T-cell (primary cell): ENCODE data around the gene IDH1. TPM values are rescaled to one million over a fixed set of nuclear protein-coding genes. Genes with fewer than 3 reads are reported as not detected.
A peak's percentile ranks its signal among the peaks of the same experiment; 100 is the strongest.

ENCODE experiments used
- ATAC-seq, 4 experiments: fragments of 200-7000 bp in 3 of 4; fragments of 150-1000 bp in 1 of 4; cut with Tn5 transposase; replicated peaks in 1 of 4; 1 replicate in 3 of 4; 2 replicates in 1 of 4; pipeline ENCODE4 v1.10.0; 2021; ENCODE audit warnings: moderate library complexity in 3 of 4, mild to moderate bottlenecking in 2 of 4, moderate number of reproducible peaks in 1 of 4
- CTCF ChIA-PET, 2 donors: fragments of 300-600 bp; sonication (Branson Sonifier 250); formaldehyde crosslinking; loops; one replicate each; lab custom pipeline; 2022; ENCODE audit warnings: antibody characterized with exemption in 2 of 2; lab: Charles Lee
- POLR2A ChIA-PET, 2 donors: fragments of 300-600 bp; sonication (Branson Sonifier 250); formaldehyde crosslinking; loops; one replicate each; lab custom pipeline; 2022; ENCODE audit warnings: antibody characterized with exemption in 2 of 2; lab: Charles Lee
- DNase-seq, 35 experiments: peaks; one replicate each; pipeline versions ENCODE4 v3.0.0 to v3.0.0-alpha.2; 2013 to 2023
- H3K27ac ChIP-seq: one replicate; pipeline ENCODE4 v1.5.1; 2013; ENCODE audit warnings: low read length
- H3K27me3 ChIP-seq, 2 experiments: replicated peaks in 1 of 2; 1 replicate in 1 of 2; 2 replicates in 1 of 2; pipeline versions ENCODE4 v1.6.1 to v1.7.0; 2013; ENCODE audit warnings: low read length in 1 of 2, mixed read lengths in 1 of 2; ENCODE audit not compliant: control insufficient read depth in 2 of 2, insufficient read depth in 2 of 2; ENCODE audit errors: extremely low read depth in 1 of 2
- H3K36me3 ChIP-seq, 2 donors: 1 replicate in 1 of 2; 2 replicates in 1 of 2; pipeline versions ENCODE4 v1.6.1 to v1.7.0; 2013; ENCODE audit warnings: low read length in 1 of 2; ENCODE audit not compliant: control insufficient read depth in 2 of 2, insufficient read depth in 1 of 2; ENCODE audit errors: extremely low read depth in 1 of 2
- H3K4me1 ChIP-seq, 2 experiments: 1 replicate in 1 of 2; 2 replicates in 1 of 2; pipeline versions ENCODE4 v1.6.1 to v1.7.0; 2013; ENCODE audit warnings: low read length in 2 of 2, mixed read lengths in 1 of 2; ENCODE audit not compliant: insufficient read depth in 2 of 2, control insufficient read depth in 1 of 2; ENCODE audit errors: extremely low read depth in 1 of 2
- H3K4me3 ChIP-seq, 2 donors: 1 replicate in 1 of 2; 2 replicates in 1 of 2; pipeline versions ENCODE4 v1.5.1 to v1.7.0; 2013; ENCODE audit warnings: mild to moderate bottlenecking in 2 of 2, low read length in 1 of 2, moderate library complexity in 1 of 2; ENCODE audit not compliant: control insufficient read depth in 1 of 2; ENCODE audit errors: extremely low read depth in 1 of 2
- H3K9me3 ChIP-seq: 2 replicates; pipeline ENCODE4 v1.7.0; 2013
- H3K27ac Mint-ChIP-seq, 2 donors: one replicate each; pipeline ENCODE4 v1.8.0; 2020 to 2021; ENCODE audit warnings: mild to moderate bottlenecking in 2 of 2, mixed read lengths in 2 of 2
- H3K27me3 Mint-ChIP-seq, 2 donors: one replicate each; pipeline ENCODE4 v1.8.0; 2021 to 2022; ENCODE audit warnings: mixed read lengths in 2 of 2
- H3K36me3 Mint-ChIP-seq: one replicate; pipeline ENCODE4 v1.8.0; 2021; ENCODE audit warnings: mixed read lengths
- H3K4me1 Mint-ChIP-seq, 3 donors: one replicate each; pipeline ENCODE4 v1.8.0; 2020 to 2022; ENCODE audit warnings: mixed read lengths in 3 of 3, mild to moderate bottlenecking in 1 of 3
- H3K4me3 Mint-ChIP-seq, 3 donors: one replicate each; pipeline ENCODE4 v1.8.0; 2020 to 2022; ENCODE audit warnings: mild to moderate bottlenecking in 3 of 3, mixed read lengths in 3 of 3, moderate library complexity in 3 of 3
- H3K9me3 Mint-ChIP-seq, 3 donors: one replicate each; pipeline ENCODE4 v1.8.0; 2020 to 2022; ENCODE audit warnings: mixed read lengths in 3 of 3
- WGBS: methylation state at CpG from one replicate; pipeline ENCODE4 v1.1.5; 2013; ENCODE audit warnings: missing lambda C conversion rate; ENCODE audit not compliant: insufficient coverage; 5-methylcytosine and 5-hydroxymethylcytosine counted together
- total RNA-seq, 35 experiments: library from RNA in 6 of 35; stranded (reverse) in 6 of 35; fragments of 120-200 nt in 1 of 35; gene quantifications; one replicate each; pipeline versions ENCODE4 v1.2.1 to v1.2.4 and lab custom pipeline; 2013 to 2026

IDH1 gene
- total RNA-seq (10 to 100 TPM in 3 of 5 donors, 1 to 10 TPM in 2; 5.1 to 22.9 (median 22.2) TPM), total RNA-seq (lab: John Stamatoyannopoulos, UW) (1.2 to 42.7 (median 12.9) reads per million in 29 experiments)
- total RNA-seq (2013), result 14.3 TPM

DNA sequence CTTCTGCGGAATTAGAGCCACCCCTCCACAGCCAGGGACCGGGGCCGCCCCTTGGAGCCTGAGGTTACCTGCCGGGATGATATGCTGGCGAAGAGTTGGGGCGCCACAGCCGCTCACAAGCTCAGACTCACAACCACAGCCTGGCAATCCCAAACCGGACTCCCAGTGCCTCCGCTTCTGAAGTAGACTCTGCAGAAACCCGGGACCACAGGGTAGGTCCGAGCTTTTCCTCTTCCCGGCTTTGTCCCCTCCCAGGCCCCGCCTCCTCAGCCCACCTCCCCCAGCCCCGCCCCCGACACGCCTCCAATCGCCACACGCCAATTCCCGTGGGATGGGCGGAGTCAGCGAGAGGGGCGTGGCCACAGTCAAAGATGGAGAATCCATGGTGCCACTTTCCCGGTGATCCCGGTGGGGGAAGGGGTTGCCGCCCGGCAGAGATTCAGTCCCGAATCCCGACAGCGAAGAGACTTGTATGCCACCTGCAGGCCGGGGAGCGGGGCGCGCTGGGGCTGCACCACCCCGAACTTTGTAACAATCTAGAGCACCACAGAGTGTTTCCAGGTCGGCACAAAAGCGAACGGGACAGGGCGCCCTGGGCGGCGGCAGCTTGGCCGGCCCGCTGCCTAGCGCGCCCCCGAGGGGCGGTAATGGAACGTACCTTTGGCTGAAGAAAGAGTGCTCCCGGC is at the start of gene IDH1:
TSS of gene IDH1 (minus strand) at position 201 of the 686 bp plus-strand sequence. CDS start 3,520 bp downstream, outside the sequence.
- WGBS, result under 1% methylated on average over 43 of the region's 48 CpGs
- H3K27ac Mint-ChIP-seq, result peak within 1 kb of the TSS; percentile 76 to 81
- peak within 1 kb of the TSS; percentile 97 to 98 (median 97) for H3K4me3 Mint-ChIP-seq
- ChIA-PET POLR2A (interaction anchor here (0.7 to 1.4 kb wide), 3 partner anchors 12 to 1916 kb away, joined by 3 to 6 read pairs (median 5); no protein-coding TSS in a partner anchor), CTCF (interaction anchor here (1.1 to 5.6 kb wide), 5 partner anchors 12 to 80 kb away, joined by 3 to 53 read pairs (median 6); partner anchors contain the start of gene PIKFYVE (in 1 of the 2))
- H3K36me3 Mint-ChIP-seq, result peaks cover 13% of the 10 kb centered on the region
- H3K27me3 ChIP-seq, result no peaks in the 10 kb centered on the region
- peaks cover 3 to 19% of the 10 kb centered on the region in 2 donors for H3K36me3 ChIP-seq
- H3K4me3 ChIP-seq, result peak within 1 kb of the TSS; percentile 87 to 91
- DNase-seq (peak; percentile 65 to 97 (median 87)), ATAC-seq (peak; percentile 80 to 88 (median 84))
- H3K4me1 ChIP-seq, result peaks cover 0 to 20% of the 10 kb centered on the region in 2 experiments
- no peaks in the 10 kb centered on the region for H3K9me3 Mint-ChIP-seq
- no peaks in the 10 kb centered on the region for H3K9me3 ChIP-seq
- H3K4me1 Mint-ChIP-seq, result peaks cover 27 to 31% (median 31%) of the 10 kb centered on the region in 3 donors
- no peaks in the 10 kb centered on the region for H3K27me3 Mint-ChIP-seq
- H3K27ac ChIP-seq, result peak within 1 kb of the TSS; percentile 30

DNA sequence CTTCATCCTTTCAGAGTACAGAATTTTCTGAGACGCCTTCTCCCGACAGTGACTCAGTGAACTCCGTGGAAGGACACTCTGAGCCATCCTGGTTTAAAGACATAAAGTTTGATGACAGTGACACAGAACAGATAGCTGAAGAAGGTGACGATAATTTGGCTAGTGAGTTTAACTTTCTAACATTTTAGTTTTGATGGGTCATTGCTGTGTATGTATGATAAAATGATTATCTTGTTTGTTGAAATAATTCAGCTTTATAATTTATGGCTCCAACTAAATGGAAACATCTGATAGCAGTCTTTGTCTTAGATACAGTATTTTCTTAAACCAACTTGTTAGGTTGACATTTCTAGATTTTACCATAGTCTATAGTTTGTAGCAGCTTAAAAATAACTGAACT is 49.3 kb upstream of the IDH1 start:
- POLR2A ChIA-PET, result no interaction called here
- peaks cover 10 to 59% of the 10 kb centered on the region in 2 donors for H3K36me3 ChIP-seq

DNA sequence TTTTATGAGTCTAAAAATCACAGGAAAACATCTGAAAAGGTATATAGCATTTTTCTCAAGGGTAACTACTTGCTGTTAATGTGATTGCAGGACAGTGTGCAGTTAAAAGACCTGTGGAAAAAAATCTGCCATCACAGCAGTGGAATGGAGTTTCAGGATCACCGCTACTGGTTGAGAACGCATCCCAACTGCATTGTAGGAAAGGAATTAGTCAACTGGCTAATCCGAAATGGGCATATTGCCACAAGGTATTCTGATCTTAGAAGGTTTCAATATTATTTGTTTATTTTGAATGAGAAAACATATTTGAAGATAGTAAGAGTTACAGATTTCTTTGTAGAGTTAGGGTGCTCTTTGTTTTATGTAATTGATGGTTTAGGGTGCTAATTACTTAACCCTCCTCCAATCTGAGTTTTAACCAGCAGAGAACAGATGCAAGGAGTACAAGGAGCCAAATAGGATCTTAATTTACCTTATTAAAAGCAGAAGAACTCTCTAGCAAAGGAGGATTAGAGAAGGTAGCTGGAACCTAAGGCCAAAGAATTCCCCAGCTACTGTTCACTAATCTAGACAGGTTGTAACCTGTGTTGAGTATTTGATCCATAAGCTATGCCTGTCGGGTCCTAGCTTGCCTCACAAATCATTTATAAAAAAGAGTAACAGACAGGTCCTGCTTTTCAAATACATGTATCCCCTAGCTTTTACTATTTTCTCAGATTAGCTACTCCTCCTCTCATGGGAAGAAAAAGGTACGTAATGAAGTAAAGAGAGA is 46.2 kb upstream of the IDH1 start:
- no peak for DNase-seq
- no peak overlapping the region for H3K27ac ChIP-seq
- WGBS, result 100% methylated on average over 2 of the region's 5 CpGs
- Mint-ChIP-seq H3K27me3 (no peaks in the 10 kb centered on the region), H3K4me1 (peaks cover 6 to 10% (median 6%) of the 10 kb centered on the region in 3 donors), H3K27ac (no peak overlapping the region), H3K9me3 (no peaks in the 10 kb centered on the region), H3K4me3 (no peak overlapping the region), H3K36me3 (peaks cover 56% of the 10 kb centered on the region)
- no peaks in the 10 kb centered on the region for H3K27me3 ChIP-seq
- POLR2A ChIA-PET, result interaction anchor here in 1 of 2 donors (0.5 kb wide), 1 partner anchor 236 kb away, joined by 3 read pairs; no protein-coding TSS in a partner anchor
- H3K36me3 ChIP-seq, result peaks cover 10 to 71% of the 10 kb centered on the region in 2 donors
- H3K4me1 ChIP-seq, result no peaks in the 10 kb centered on the region
- CTCF ChIA-PET, result no interaction called here
- no peak overlapping the region for H3K4me3 ChIP-seq
- H3K9me3 ChIP-seq, result no peaks in the 10 kb centered on the region
- no peak for ATAC-seq

More for the DNA sequence above, 49.3 kb upstream of the IDH1 start:
- no peaks in the 10 kb centered on the region for H3K4me1 Mint-ChIP-seq
- Histone ChIP-seq H3K9me3 (no peaks in the 10 kb centered on the region), H3K4me1 (no peaks in the 10 kb centered on the region), H3K27me3 (no peaks in the 10 kb centered on the region), H3K27ac (no peak overlapping the region), H3K4me3 (no peak overlapping the region)
- H3K27ac Mint-ChIP-seq, result no peak overlapping the region
- ATAC-seq (no peak), DNase-seq (no peak)
- H3K27me3 Mint-ChIP-seq, result no peaks in the 10 kb centered on the region
- no peak overlapping the region for H3K4me3 Mint-ChIP-seq
- peaks cover 64% of the 10 kb centered on the region for H3K36me3 Mint-ChIP-seq
- CTCF ChIA-PET, result no interaction called here
- H3K9me3 Mint-ChIP-seq, result no peaks in the 10 kb centered on the region
- WGBS, result no CpG with 5 or more reads among the region's 4 CpGs

DNA sequence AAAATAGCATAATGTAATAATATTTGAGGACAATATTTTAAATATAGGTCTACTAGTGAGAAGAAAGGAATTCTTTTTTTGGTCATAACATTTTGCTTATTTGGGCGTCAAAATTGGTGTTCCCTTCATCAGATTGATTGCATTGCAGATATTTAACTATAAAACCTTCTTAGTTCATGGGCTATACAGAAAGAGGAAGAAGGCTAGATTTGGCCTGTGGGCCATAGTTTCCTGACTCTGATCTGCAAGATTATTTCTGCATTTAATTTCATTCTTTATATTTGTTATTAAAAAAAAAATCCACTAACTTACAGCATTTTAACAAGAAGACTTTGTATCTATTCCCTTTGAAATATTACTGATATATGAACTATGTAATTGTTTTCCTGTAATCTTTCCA is 43.1 kb upstream of the IDH1 start:
- H3K36me3 Mint-ChIP-seq, result peaks cover 61% of the 10 kb centered on the region
- DNase-seq, result no peak
- peaks cover 0 to 2% of the 10 kb centered on the region in 2 experiments for H3K4me1 ChIP-seq
- ATAC-seq, result no peak
- no CpG with 5 or more reads among the region's 1 CpG for WGBS
- CTCF ChIA-PET, result no interaction called here
- no peaks in the 10 kb centered on the region for H3K9me3 Mint-ChIP-seq
- no peak overlapping the region for H3K4me3 ChIP-seq
- H3K27me3 ChIP-seq, result no peaks in the 10 kb centered on the region
- H3K27me3 Mint-ChIP-seq, result no peaks in the 10 kb centered on the region
- POLR2A ChIA-PET, result no interaction called here
- H3K27ac Mint-ChIP-seq, result no peak overlapping the region
- peaks cover 24 to 33% (median 31%) of the 10 kb centered on the region in 3 donors for H3K4me1 Mint-ChIP-seq
- H3K27ac ChIP-seq, result no peak overlapping the region
- peaks cover 11 to 79% of the 10 kb centered on the region in 2 donors for H3K36me3 ChIP-seq
- no peaks in the 10 kb centered on the region for H3K9me3 ChIP-seq
- no peak overlapping the region for H3K4me3 Mint-ChIP-seq

DNA sequence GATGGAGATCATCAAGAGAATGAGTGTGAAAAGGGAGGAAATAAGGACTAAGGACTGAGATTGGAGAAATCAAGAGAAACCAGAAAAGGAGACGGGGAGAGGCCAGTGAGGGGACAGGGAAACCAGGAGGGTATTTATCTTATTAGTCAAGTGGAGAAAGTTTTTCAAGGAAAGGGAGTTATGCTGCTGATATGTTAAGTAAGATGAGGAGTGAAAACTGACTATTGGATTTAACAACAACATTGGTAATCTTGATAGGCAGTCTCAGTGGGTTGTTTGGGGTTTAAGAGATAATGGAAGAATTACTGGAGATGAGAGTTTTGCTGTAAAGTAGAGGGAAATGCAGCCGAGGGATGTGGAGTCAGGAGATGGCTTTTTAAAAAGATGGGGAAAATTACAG is 41.7 kb upstream of the IDH1 start:
- DNase-seq, result no peak
- ChIA-PET CTCF (no interaction called here), POLR2A (no interaction called here)
- peaks cover 0 to 2% of the 10 kb centered on the region in 2 experiments for H3K4me1 ChIP-seq
- H3K27ac ChIP-seq, result no peak overlapping the region
- Mint-ChIP-seq H3K27ac (no peak overlapping the region), H3K4me3 (no peak overlapping the region), H3K4me1 (peaks cover 32 to 47% (median 43%) of the 10 kb centered on the region in 3 donors), H3K27me3 (no peaks in the 10 kb centered on the region), H3K9me3 (no peaks in the 10 kb centered on the region), H3K36me3 (peaks cover 66% of the 10 kb centered on the region)
- no peaks in the 10 kb centered on the region for H3K27me3 ChIP-seq
- no peaks in the 10 kb centered on the region for H3K9me3 ChIP-seq
- WGBS, result 97% methylated on average over 2 of the region's 2 CpGs
- no peak overlapping the region for H3K4me3 ChIP-seq
- H3K36me3 ChIP-seq, result peaks cover 11 to 72% of the 10 kb centered on the region in 2 donors
- no peak for ATAC-seq

DNA sequence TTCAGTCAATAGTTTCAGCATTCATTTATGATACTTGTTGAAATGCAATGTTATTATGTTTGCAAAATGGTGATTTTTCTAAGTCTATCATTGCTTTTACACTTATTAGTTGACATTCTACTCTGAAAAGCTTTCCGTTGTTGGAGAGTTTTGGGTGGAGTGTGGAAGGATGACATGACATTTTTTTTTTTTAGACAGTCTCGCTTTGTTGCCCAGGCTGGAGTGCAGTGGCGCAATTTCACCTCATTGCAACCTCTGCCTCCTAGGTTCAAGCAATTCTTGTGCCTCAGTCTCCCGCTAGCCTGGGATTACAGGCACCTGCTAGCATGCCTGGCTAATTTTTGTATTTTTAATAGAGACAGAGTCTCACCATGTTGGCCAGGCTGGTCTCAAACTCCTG is 41.0 kb upstream of the IDH1 start:
- peaks cover 12 to 71% of the 10 kb centered on the region in 2 donors for H3K36me3 ChIP-seq
- no peak overlapping the region for H3K27ac ChIP-seq
- Mint-ChIP-seq H3K9me3 (peaks cover 0 to 3% (median 1%) of the 10 kb centered on the region in 3 donors), H3K27me3 (no peaks in the 10 kb centered on the region), H3K4me3 (no peak overlapping the region), H3K27ac (no peak overlapping the region), H3K4me1 (peaks cover 40 to 54% (median 50%) of the 10 kb centered on the region in 3 donors), H3K36me3 (peaks cover 67% of the 10 kb centered on the region)
- ChIA-PET CTCF (no interaction called here), POLR2A (no interaction called here)
- H3K9me3 ChIP-seq, result no peaks in the 10 kb centered on the region
- WGBS, result no CpG with 5 or more reads among the region's 4 CpGs
- no peak for DNase-seq
- H3K4me3 ChIP-seq, result no peak overlapping the region
- H3K27me3 ChIP-seq, result no peaks in the 10 kb centered on the region
- ATAC-seq, result no peak
- H3K4me1 ChIP-seq, result peaks cover 0 to 2% of the 10 kb centered on the region in 2 experiments
